ENCODE measurements around the gene SARS1.

DNA sequence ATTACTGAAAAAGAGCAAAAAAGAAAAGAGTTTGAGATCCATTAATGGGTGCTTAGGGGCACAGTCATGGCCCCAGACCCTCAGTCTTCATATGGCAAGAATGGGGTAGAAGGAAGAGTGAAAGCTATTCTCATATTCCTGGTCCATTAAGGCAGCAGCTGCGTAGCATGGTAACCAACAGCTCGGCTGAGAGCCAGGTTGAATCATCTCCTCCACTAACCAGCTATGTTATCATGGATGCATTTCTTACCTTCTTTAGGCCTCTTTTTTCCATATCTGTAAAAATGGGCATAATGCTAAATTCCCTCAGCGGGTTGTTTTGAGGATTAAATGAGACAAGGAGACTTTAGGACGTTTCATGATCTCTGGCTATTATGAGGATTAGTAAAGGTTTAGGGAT is 15.0 kb upstream of the SARS1 start:
- TF ChIP-seq, protein P1, sequence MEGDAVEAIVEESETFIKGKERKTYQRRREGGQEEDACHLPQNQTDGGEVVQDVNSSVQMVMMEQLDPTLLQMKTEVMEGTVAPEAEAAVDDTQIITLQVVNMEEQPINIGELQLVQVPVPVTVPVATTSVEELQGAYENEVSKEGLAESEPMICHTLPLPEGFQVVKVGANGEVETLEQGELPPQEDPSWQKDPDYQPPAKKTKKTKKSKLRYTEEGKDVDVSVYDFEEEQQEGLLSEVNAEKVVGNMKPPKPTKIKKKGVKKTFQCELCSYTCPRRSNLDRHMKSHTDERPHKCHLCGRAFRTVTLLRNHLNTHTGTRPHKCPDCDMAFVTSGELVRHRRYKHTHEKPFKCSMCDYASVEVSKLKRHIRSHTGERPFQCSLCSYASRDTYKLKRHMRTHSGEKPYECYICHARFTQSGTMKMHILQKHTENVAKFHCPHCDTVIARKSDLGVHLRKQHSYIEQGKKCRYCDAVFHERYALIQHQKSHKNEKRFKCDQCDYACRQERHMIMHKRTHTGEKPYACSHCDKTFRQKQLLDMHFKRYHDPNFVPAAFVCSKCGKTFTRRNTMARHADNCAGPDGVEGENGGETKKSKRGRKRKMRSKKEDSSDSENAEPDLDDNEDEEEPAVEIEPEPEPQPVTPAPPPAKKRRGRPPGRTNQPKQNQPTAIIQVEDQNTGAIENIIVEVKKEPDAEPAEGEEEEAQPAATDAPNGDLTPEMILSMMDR (IDR thresholded peaks at IDR 0.05) = no peak
- no peak for TF ChIP-seq POLR2A (IDR thresholded peaks at IDR 0.05)

All from Peyer's patch (tissue), 4 donors.